ENCODE data around the gene TRAF6. TPM values are rescaled to one million over a fixed set of nuclear protein-coding genes. Genes with fewer than 3 reads are reported as not detected.

Gene TRAF6
- total and polyA plus RNA-seq, 2 of the 13 experiments (the other 11 are each of a cell fraction or from before 2014, with no cell fraction given): 3.3 to 5.9 TPM

DNA sequence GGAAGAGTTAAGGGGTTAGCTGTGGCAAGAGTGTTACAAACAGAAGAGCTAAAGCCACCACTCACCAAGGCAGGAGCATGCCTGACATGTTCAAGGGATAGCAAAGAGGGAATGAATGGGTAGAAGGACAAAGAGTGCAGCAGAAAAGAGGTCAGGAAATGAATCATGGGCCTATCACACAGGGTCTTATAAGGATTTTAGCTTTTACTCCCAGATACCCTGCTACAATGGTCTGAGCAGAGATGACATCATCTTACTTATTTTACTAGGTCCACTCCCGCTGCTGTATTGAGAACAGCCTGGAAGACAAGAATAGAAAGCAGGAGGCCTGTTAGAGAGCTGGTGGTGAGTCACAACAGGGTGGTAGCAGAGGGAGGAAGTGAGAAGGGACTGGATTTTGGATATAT lies 9.8 kb downstream of the TRAF6 start:
- TF ChIP-seq ATF7 (IDR thresholded peaks at IDR 0.05) (peak; percentile 81), ATF7 (CRISPR knock-in tag; IDR thresholded peaks at IDR 0.05) (no peak)
- TF ChIP-seq, protein P1, sequence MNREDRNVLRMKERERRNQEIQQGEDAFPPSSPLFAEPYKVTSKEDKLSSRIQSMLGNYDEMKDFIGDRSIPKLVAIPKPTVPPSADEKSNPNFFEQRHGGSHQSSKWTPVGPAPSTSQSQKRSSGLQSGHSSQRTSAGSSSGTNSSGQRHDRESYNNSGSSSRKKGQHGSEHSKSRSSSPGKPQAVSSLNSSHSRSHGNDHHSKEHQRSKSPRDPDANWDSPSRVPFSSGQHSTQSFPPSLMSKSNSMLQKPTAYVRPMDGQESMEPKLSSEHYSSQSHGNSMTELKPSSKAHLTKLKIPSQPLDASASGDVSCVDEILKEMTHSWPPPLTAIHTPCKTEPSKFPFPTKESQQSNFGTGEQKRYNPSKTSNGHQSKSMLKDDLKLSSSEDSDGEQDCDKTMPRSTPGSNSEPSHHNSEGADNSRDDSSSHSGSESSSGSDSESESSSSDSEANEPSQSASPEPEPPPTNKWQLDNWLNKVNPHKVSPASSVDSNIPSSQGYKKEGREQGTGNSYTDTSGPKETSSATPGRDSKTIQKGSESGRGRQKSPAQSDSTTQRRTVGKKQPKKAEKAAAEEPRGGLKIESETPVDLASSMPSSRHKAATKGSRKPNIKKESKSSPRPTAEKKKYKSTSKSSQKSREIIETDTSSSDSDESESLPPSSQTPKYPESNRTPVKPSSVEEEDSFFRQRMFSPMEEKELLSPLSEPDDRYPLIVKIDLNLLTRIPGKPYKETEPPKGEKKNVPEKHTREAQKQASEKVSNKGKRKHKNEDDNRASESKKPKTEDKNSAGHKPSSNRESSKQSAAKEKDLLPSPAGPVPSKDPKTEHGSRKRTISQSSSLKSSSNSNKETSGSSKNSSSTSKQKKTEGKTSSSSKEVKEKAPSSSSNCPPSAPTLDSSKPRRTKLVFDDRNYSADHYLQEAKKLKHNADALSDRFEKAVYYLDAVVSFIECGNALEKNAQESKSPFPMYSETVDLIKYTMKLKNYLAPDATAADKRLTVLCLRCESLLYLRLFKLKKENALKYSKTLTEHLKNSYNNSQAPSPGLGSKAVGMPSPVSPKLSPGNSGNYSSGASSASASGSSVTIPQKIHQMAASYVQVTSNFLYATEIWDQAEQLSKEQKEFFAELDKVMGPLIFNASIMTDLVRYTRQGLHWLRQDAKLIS (CRISPR knock-in tag; IDR thresholded peaks at IDR 0.05): no peak
- DNase-seq (ENCODE audit: low spot score) (no peak), ATAC-seq (no peak), FAIRE-seq (no peak)
- ChIA-PET POLR2A (no interaction called here), CTCF (ENCODE audit: low intra/inter-chr PET ratio, low total read pairs) (no interaction called here)
- intact Hi-C loops (cut with micrococcal nuclease; ENCODE audit: unreplicated experiment) (no loop called here), in situ Hi-C loops (cut with HindIII; ENCODE audit: extremely low pct_ligation_motif_present, low pct_unique_long_range_greater_than_20kb) (no loop called here)
- no peaks in the 10 kb centered on the region for H4K20me1 ChIP-seq (ENCODE audit: insufficient read depth, low read length)
- H3K27ac ChIP-seq (ENCODE audit: extremely low read length, insufficient read depth, low read length): no peak overlapping the region
- no TSS peak for BruUV-seq (replicated peaks)
- H3K4me2 ChIP-seq (ENCODE audit: low read depth, low read length): no peak overlapping the region
- no peaks in the 10 kb centered on the region for H3K9me3 ChIP-seq (ENCODE audit: low read length)
- peaks cover 14% of the 10 kb centered on the region for H3K4me1 ChIP-seq (ENCODE audit: insufficient read depth, low read length)
- no peaks in the 10 kb centered on the region for H3K27me3 ChIP-seq (ENCODE audit: control insufficient read depth in 1 of 2, insufficient read depth in 2 of 2, low read length in 2 of 2)
- H3K9ac ChIP-seq (ENCODE audit: insufficient read depth, low read depth, low read length): no peak overlapping the region
- H3K36me3 ChIP-seq (replicated peaks in 1 of 2; ENCODE audit: control insufficient read depth in 1 of 2, insufficient read depth in 2 of 2, low read length in 2 of 2): peaks cover 6 to 33% of the 10 kb centered on the region in 2 experiments; a peak in 4 of 5 replicates
- H3K4me3 ChIP-seq (replicated peaks in 1 of 3; ENCODE audit: insufficient read depth in 1 of 3, low read depth in 2 of 3, low read length in 3 of 3): no peak overlapping the region
- H3K79me2 ChIP-seq (ENCODE audit: insufficient read depth, low read length): no peaks in the 10 kb centered on the region
- no peak overlapping the region for H2AFZ ChIP-seq (ENCODE audit: low read length)
- 100% methylated on average over 1 of the region's 1 CpG for WGBS (ENCODE audit: low lambda C conversion rate)

DNA sequence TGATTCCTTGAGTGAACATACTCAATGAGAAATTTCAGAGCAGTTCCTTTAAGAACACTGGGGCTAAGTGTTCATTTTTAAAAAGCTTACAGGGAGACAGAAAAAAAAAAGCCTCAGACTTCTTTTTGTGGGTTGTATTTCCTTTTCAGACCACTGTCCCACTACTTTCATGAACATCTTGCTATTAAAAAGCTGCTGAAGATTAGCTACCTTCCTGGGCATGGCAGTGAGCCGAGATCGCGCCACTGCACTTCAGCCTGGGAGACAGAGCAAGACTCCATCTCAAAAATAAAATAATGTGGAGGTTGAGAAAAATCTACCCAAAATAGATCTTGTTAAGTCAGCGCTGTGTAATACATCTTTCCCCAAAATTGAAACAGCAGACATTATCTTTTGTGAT lies 10.8 kb downstream of the TRAF6 start:
- Histone ChIP-seq H3K9me3 (ENCODE audit: low read length) (no peaks in the 10 kb centered on the region), H3K4me2 (ENCODE audit: low read depth, low read length) (no peak overlapping the region), H2AFZ (ENCODE audit: low read length) (no peak overlapping the region), H4K20me1 (ENCODE audit: insufficient read depth, low read length) (no peaks in the 10 kb centered on the region), H3K4me1 (ENCODE audit: insufficient read depth, low read length) (peaks cover 14% of the 10 kb centered on the region), H3K27me3 (ENCODE audit: control insufficient read depth in 1 of 2, insufficient read depth in 2 of 2, low read length in 2 of 2) (no peaks in the 10 kb centered on the region), H3K36me3 (replicated peaks in 1 of 2; ENCODE audit: control insufficient read depth in 1 of 2, insufficient read depth in 2 of 2, low read length in 2 of 2) (peaks cover 7 to 36% of the 10 kb centered on the region in 2 experiments; a peak in 4 of 5 replicates), H3K27ac (ENCODE audit: extremely low read length, insufficient read depth, low read length) (no peak overlapping the region), H3K4me3 (replicated peaks in 1 of 3; ENCODE audit: insufficient read depth in 1 of 3, low read depth in 2 of 3, low read length in 3 of 3) (no peak overlapping the region), H3K9ac (ENCODE audit: insufficient read depth, low read depth, low read length) (no peak overlapping the region), H3K79me2 (ENCODE audit: insufficient read depth, low read length) (no peaks in the 10 kb centered on the region)
- no peak for ATAC-seq
- WGBS (ENCODE audit: low lambda C conversion rate): 99% methylated on average over 4 of the region's 4 CpGs
- DNase-seq (ENCODE audit: low spot score): no peak
- no TSS peak for BruUV-seq (replicated peaks)
- CTCF ChIA-PET (ENCODE audit: low intra/inter-chr PET ratio, low total read pairs): no interaction called here
- POLR2A ChIA-PET: no interaction called here
- intact Hi-C loops (cut with micrococcal nuclease; ENCODE audit: unreplicated experiment): no loop called here
- FAIRE-seq: no peak
- in situ Hi-C loops (cut with HindIII; ENCODE audit: extremely low pct_ligation_motif_present, low pct_unique_long_range_greater_than_20kb): loop anchor here (10.0 to 25.0 kb wide), 2 partner anchors 65 to 887 kb away; partner anchors contain the start of gene FJX1
- TF ChIP-seq ZNF343 (CRISPR knock-in tag; IDR thresholded peaks at IDR 0.05): no peak
- TF ChIP-seq, protein P2, sequence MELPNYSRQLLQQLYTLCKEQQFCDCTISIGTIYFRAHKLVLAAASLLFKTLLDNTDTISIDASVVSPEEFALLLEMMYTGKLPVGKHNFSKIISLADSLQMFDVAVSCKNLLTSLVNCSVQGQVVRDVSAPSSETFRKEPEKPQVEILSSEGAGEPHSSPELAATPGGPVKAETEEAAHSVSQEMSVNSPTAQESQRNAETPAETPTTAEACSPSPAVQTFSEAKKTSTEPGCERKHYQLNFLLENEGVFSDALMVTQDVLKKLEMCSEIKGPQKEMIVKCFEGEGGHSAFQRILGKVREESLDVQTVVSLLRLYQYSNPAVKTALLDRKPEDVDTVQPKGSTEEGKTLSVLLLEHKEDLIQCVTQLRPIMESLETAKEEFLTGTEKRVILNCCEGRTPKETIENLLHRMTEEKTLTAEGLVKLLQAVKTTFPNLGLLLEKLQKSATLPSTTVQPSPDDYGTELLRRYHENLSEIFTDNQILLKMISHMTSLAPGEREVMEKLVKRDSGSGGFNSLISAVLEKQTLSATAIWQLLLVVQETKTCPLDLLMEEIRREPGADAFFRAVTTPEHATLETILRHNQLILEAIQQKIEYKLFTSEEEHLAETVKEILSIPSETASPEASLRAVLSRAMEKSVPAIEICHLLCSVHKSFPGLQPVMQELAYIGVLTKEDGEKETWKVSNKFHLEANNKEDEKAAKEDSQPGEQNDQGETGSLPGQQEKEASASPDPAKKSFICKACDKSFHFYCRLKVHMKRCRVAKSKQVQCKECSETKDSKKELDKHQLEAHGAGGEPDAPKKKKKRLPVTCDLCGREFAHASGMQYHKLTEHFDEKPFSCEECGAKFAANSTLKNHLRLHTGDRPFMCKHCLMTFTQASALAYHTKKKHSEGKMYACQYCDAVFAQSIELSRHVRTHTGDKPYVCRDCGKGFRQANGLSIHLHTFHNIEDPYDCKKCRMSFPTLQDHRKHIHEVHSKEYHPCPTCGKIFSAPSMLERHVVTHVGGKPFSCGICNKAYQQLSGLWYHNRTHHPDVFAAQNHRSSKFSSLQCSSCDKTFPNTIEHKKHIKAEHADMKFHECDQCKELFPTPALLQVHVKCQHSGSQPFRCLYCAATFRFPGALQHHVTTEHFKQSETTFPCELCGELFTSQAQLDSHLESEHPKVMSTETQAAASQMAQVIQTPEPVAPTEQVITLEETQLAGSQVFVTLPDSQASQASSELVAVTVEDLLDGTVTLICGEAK (IDR thresholded peaks at IDR 0.05): no peak
- TF ChIP-seq, protein P2 (CRISPR knock-in tag; IDR thresholded peaks at IDR 0.05): no peak

Measured in HepG2 (cell line).